Hepatic stellate cell (primary cell): Measurements from ENCODE around the gene MYO3A.

Experiments
- DNase-seq: peaks from one replicate; pipeline ENCODE4 v3.0.0; 2011; ENCODE audit warnings: low spot score

MYO3A gene, protein sequence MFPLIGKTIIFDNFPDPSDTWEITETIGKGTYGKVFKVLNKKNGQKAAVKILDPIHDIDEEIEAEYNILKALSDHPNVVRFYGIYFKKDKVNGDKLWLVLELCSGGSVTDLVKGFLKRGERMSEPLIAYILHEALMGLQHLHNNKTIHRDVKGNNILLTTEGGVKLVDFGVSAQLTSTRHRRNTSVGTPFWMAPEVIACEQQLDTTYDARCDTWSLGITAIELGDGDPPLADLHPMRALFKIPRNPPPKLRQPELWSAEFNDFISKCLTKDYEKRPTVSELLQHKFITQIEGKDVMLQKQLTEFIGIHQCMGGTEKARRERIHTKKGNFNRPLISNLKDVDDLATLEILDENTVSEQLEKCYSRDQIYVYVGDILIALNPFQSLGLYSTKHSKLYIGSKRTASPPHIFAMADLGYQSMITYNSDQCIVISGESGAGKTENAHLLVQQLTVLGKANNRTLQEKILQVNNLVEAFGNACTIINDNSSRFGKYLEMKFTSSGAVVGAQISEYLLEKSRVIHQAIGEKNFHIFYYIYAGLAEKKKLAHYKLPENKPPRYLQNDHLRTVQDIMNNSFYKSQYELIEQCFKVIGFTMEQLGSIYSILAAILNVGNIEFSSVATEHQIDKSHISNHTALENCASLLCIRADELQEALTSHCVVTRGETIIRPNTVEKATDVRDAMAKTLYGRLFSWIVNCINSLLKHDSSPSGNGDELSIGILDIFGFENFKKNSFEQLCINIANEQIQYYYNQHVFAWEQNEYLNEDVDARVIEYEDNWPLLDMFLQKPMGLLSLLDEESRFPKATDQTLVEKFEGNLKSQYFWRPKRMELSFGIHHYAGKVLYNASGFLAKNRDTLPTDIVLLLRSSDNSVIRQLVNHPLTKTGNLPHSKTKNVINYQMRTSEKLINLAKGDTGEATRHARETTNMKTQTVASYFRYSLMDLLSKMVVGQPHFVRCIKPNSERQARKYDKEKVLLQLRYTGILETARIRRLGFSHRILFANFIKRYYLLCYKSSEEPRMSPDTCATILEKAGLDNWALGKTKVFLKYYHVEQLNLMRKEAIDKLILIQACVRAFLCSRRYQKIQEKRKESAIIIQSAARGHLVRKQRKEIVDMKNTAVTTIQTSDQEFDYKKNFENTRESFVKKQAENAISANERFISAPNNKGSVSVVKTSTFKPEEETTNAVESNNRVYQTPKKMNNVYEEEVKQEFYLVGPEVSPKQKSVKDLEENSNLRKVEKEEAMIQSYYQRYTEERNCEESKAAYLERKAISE (N-terminal part only)

DNA sequence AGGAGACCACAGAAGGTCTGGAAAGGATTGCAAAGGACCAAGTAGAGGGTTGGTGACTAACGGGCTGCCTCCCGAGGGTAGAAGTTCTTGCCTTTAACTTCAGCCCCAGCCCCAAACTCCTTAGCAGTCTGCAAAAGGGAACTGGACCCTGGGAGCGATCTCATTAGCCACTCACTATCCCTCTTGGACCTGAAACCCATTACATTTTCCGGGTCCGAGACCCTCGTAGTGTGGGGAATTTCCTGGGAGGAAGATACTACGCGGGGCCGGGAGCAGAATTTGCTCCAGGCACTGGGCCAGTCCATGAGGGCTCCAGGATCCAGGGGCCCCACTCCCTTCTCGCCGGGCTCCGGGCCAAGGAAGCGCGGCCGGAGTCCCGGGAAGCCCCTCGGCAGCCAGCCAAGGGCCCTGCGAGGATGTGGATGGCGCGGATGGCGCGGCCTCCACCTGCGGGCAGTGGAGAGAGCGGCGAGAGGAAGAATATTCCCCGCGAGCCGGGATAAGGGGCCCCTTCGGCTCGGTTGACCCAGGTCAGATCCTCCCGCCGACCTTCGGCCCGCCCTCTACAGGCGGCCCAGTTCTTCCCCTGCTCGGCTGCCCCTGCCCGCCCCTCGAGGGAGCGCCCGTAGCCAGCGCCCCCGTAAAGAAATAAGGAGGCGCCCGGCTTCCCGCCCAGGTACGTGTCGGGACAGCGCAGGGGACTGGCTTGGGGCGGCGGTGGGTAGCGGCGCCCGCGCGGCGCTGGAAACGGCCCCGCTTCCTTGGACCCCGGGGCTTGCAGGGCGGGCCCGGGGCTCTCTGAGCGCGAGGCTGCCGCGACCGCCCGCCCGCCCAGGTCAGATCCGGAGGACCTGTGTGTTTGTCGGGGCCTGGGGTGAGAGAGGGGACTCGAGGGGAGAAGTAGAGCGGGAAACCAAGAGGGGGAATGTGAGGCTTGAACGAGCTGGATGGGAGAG, at the start of gene MYO3A:
Gene MYO3A (plus strand): TSS at position 577 of the 956 bp plus-strand sequence. CDS start 17,882 bp downstream, outside the sequence.
- DNase-seq, result no peak

DNA sequence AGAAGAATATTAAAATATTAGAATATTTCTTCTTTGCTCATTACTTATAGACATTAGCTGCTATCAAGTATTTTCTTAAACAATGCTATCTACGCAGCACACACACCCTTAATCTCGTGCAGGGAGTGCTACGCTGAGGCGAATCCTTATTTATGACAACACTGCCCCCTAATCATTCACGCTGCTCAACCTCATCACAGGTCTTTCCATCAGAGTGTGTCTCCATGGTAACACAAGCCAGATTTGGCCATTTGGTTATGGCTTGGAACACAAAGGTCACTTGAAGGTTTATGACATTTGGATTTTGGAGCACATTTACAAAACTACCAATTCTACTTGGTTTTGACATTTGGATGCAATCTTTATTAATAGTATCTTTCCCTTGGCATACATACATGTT, 45.4 kb upstream of the MYO3A start:
- no peak for DNase-seq

DNA sequence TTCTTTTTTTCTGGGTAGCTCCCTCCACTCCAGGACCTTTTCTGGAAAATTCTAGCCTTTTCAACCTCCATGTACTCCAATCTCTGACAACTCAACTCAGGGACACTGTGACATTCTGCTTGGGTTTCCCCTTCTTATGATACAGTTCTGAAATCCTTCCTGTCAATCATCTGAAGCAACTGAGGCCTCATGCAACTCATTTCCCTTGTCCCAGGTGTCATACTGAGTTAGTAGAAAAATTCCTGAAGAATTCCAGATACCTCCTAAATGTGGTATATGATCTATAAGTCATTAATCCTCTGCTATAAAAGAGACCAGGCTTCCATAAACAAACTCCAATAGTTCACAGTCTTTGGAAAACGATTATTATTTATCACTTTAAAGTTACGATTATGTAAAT, 43.0 kb upstream of the MYO3A start:
- no peak for DNase-seq

DNA sequence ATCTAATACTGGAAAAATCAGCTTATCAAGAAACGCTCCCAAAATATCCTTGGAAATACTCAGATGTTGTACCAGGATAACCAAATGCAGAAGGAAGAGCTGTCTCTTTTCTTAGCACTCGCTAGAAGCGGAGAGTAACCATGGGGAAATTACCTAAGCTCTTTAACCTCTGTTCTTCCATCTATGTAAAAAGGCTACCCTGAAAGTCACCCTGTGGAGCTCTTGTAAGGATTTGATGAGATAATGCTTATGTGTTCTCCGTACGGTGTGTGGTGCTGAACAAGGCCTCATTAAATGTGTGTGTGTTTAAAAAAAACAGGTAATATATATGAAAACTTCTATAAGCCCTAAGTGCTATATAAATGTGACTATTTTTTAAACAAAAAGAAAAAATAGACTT, 38.2 kb upstream of the MYO3A start:
- DNase-seq, result no peak

DNA sequence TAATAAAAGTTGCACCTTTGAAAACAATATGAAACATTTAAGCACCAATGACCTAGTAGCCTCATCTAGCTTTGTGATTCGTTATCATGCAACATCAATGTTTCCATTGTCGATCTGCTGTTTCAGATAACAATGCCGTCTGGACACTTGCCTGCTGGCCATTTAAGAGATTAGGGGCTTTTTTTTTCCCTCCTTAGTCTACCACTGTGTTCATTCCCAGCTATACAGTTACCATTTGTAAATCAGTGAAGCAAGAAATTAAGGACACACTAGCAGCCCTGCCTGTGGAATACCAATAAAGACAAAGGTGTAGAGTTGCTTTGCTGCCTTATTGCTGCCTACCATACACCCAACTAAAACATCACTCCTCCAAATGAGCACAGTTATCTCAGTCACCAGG, 37.6 kb upstream of the MYO3A start:
- DNase-seq, result no peak

DNA sequence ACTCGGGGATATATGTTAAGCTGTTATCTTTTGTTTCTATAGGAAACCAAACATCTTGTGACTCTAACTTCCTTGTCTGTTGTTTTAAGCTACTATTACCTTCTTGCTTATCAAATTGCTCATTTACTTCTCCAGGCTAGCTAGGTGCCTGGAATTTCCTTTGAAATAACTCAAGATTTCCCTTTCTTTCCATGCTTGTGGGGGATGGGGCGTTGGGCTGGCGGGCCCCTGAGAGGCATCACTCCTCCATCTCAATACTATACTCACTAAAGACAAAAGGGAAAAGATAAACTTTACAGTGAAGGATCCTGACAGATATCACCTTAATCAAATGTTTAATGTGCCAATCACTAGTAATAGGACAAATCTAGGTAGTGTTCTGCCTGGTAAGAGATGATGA, 34.7 kb upstream of the MYO3A start:
- DNase-seq, result no peak

DNA sequence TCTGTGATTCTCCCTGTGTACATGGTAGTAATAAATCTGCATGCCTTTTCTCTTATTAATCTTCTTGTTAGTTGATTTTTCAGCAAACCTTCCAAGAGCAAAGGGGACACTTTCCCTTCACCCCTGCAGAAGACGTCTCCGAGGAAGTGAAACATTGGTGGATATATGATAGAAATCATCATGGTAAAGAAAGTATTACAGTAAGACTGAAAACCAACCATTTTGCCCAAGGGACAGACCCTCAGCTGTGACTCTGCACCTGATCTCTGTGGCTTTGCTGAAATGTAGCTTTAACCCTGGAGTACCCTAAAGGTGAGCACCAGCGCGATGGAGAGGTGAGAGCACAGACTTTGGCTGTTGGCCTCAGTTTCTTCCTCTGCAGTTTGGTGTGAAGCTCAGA, 32.8 kb upstream of the MYO3A start:
- no peak for DNase-seq

DNA sequence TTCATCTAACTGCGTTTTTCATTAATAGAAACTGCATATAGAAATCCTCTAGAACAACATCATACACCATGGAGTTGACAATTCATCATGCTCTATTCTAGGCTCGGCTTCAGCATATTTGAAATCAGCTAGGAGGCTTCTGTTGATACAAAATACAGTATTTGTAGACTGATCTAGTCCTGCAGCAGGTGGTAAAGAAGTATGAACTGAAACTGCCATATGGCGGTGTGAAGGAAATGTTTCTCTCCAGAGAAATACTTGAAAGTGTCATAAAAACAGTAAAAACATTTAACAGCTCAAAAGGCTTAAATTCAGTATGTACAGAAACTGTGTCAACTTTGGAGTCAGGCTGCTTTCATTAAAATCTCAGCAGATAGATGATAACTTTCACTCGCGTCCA, 32.0 kb upstream of the MYO3A start:
- no peak for DNase-seq

DNA sequence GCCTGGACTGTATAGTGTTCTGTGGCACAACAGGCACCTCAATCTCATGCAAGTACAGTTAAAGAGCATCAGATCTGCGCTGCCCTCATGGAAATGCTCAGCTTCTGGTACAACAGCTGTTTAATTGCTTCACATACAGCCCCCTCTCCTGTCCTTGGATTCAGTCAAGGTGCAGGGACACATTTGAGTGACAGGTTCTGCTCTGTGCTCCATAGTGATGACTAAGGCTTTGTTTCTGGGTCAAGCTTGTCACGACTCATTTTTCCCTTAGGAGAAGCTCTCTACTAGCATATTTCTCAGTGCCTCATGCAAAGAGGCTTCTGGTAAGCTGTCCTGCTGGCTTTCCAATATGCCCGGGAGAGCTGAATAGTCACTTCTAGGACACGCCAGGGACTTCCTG, 26.8 kb upstream of the MYO3A start:
- no peak for DNase-seq

DNA sequence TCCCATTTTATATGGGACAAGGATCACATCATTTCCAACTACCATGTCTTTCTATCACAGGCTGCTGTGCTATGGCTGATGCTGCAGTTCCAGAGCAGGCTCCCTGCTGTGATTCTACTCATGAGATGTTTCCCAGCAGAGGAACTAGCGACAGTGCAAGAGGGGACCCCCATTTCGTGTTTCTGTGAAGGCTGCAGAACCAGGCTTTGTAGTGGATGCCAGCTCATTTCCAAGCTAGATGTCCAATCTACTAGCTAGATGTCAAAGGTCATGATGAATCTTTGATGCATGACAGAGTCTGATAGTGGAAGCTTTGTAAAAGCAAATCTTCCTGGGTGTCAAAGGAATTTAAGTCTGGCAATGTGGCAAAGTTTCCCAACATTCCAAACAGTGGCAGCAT, 21.2 kb upstream of the MYO3A start:
- DNase-seq, result no peak

DNA sequence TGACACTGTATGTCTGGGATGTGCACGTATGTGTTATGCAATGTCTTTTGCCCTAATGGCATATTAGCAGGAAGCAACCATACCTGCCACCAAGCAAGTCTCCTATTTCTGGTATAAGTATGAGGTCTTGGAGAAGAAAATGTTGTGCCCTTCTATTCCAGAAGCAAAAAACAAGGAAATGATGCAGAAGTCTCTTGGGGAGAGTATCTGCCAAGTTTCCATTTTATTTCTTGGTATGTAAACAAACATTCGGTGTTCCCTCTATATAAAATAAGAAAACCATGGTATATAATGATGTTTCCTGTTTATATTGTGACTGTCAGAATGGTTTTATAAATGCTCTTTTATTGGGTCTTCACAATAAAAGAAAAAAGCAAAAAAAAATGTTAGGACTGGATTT, 19.3 kb upstream of the MYO3A start:
- DNase-seq, result no peak

DNA sequence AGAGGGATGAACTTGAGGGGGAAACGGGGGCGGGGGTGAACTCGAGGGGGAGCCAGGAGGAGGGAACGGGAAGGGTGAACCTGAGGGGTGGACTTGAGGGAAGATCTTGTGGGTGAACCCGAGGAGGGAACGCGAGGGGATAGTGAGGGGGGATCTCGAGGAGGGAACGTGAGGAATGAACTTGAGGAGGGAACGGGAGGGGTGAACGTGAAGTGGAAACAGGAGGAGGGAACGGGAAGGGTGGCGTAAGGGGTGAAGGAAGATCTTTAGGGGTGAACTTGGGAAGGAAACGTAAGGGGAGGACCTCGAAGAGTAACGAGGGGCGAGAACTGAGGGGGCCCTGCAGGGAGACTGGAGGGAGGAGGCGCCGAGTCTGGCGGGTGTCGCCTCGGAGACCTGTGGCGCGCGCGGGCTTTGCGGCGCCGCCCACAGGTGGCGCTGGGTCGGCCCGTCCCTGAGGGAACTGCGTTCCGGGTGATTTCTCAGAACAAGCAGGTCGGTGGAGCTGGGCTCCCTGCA, 651 bp downstream of the MYO3A start:
- DNase-seq, result no peak

DNA sequence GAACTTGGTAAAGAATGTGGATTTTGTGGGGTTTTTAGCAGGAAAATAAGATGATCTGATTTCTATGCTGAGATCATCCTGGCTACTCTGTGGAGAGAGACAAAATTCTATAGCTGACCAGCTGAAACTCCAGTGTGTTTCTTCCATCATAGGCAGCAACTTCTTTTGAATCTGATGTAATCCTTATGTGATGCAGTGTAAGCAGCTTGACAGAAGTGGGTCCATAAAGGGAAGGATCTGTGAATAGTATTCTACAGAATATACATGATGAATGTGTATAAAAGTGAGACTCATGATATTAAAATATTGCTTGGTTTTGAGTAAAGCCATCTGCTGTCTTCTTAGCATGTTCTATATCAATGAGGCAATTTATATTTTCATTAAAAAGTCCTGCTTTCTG, 4.4 kb downstream of the MYO3A start:
- DNase-seq, result no peak

DNA sequence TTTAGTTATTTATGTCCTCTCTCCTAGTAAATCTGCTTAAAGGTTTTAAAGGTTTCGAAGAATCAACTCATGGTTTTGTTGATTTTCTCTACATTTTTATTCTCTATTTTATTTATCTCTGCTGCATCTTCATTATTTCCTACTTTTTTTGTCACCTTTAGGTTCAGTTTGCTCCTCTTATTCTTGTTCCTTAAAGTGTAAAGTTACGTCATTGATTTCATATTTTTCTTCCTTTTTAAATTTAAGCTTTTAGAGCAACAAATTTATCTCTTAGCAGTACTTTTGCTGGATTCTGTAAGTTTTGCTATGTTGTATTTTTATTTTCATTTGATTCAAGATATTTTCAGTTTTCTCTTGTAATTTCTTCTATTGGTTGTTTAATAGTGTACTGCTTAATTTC, 10.7 kb downstream of the MYO3A start:
- no peak for DNase-seq

DNA sequence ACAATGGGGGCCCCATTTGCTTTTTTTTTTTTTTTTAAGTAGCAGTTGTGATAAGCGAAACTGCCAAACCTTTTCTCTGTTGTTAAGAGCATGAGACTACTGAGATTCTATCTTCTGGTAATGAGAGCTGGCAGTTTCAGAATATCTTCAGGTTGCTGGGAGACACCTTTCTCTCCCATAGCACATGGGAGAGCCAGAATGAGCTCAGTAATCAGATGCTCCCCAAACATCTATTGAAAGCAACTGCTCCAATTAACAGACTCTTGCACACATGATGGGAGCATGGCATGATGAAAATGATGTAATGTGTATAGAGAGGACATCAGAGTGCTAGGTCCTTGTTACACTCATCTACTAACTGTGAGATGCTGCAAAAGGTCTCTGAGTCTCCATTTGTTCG, 18.8 kb downstream of the MYO3A start:
- DNase-seq, result no peak

DNA sequence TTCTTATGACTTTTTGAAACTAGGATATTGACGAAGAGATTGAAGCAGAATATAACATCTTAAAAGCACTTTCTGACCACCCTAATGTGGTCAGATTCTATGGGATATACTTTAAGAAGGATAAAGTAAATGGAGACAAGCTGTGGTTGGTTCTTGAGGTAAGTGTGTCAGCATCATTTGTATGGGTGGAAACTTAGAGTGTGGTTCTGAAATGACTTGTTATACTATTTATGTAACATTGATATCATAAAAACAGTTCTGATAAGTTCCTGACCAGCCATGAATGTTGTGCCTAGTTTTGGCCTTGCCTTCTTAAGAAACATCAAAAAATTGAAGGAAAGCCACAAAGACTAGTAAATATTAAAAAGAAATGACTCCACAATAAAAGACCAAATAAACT, 20.8 kb downstream of the MYO3A start:
- no peak for DNase-seq

DNA sequence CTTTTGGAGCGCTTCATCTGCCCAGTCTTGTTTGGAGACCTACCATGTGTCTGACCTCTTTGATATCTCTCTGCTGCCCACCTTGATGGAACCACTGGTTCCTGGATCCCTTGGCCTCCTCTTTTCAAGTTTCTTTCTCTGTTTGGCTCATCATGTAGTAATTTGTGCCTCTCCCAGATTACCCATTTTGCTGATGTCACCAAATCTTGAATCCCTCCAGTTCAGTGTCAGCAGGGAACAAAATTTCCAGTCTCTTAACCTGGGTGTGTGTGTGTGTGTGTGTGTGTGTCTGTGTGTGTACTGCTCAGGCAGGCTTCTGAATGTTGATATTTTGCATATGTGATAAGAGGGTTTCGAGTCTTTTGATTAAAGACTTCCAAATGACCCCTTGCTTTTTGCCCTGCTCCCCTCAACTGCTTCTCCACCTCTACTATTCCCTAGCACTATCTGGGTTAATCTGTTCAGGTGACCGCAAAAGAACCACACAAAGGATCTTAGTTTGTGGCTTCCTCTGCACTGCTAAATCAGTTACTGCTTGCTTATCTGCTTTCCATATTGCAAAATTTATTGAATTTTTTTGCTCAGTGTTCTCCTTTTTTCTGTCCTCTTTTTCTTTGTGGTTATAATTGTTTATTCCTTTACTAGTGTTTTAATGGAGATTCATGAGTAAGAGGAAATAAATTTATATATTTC, 25.7 kb downstream of the MYO3A start:
- no peak for DNase-seq

DNA sequence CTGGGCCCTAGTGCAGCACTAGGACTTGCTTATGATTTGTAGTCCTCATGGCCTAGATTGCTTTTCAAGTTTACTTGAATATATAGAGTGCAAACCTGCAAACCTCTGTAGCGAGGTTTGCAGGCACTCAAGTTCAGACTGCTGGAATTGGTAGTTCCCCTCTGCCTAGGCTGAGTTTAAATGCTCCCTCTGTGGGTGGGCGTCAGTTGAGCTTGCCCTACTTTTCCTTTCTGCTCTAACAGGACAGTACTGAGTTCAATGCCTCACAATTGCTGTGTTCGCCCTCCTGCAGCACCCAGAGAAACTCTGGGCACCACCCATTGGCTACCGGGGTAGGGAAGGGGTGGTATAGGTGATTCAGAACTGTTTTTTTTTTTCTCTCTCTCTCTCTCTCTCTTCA, 31.6 kb downstream of the MYO3A start:
- DNase-seq, result no peak

DNA sequence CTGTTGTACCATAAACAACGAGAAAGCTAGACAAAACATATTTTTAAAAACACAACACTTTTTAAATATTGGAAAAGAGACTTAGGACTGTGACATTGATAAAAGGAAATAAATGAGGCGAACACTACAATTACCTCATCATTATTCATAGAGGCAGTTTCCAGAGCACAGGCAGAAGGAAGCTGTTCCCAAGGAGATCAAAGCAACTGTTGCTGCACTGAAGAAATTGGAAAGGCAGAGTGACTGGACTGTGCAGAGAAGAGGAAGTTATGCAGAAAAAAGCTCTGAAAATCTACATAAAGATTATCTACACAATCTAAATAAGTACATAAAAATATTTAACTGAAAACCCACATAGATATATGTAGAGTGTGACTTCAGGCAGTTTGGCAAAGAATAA, 32.8 kb downstream of the MYO3A start:
- no peak for DNase-seq

DNA sequence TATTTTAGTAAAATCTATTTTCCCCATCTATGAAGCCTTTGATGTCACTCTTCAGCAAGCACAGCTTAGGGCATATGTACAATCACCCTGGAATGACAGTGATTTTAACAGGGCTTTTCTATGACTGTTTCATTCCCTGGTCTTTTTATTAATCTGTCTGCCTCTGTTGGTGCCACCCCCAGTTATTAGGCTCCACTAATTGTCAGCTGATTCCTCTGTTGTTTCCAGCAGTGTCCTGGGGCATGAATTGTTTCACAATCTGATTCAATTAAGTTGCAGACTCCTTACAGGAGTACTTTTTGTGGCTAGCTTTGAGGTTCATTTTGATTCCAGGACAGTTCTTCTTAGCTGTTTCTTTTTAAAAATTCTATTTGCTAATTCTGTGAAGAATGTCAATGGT, 38.6 kb downstream of the MYO3A start:
- DNase-seq, result no peak
